Muscle layer of colon (tissue), 2 donors: ENCODE measurements around the gene ICE2.
A peak's percentile ranks its signal among the peaks of the same experiment; 100 is the strongest.

Experiments
- H3K27ac ChIP-seq: one replicate; pipeline ENCODE4 v1.7.0; 2013; ENCODE audit warnings: low read depth, mild to moderate bottlenecking, low read length, moderate library complexity
- H3K27me3 ChIP-seq, 2 donors: one replicate each; pipeline ENCODE4 v1.7.0; 2013; ENCODE audit warnings: low read length in 2 of 2, mild to moderate bottlenecking in 2 of 2; ENCODE audit not compliant: insufficient read depth in 2 of 2, control insufficient read depth in 1 of 2
- H3K36me3 ChIP-seq: one replicate; pipeline ENCODE4 v1.7.0; 2013; ENCODE audit warnings: mild to moderate bottlenecking, low read length; ENCODE audit not compliant: insufficient read depth
- H3K4me1 ChIP-seq: one replicate; pipeline ENCODE4 v1.7.0; 2013; ENCODE audit warnings: mild to moderate bottlenecking, low read length; ENCODE audit not compliant: insufficient read depth
- H3K4me3 ChIP-seq, 2 donors: one replicate each; pipeline ENCODE4 v1.7.0; 2013; ENCODE audit warnings: low read length in 2 of 2, low read depth in 1 of 2, mild to moderate bottlenecking in 1 of 2, moderate library complexity in 1 of 2
- H3K9ac ChIP-seq: one replicate; pipeline ENCODE4 v1.7.0; 2013; ENCODE audit warnings: low read length
- H3K9me3 ChIP-seq: one replicate; pipeline ENCODE4 v1.7.0; 2013; ENCODE audit warnings: mild to moderate bottlenecking, low read length
- donor health status: abdominal sarcoma.
- donor health status: Adenocarcinoma of cecum.

Gene ICE2

GRCh38 chr15:60485365-60486055, 6.6 kb upstream of the ICE2 start:
- no peak overlapping the region for H3K27ac ChIP-seq
- no peaks in the 10 kb centered on the region for H3K9me3 ChIP-seq
- H3K9ac ChIP-seq: no peak overlapping the region
- H3K27me3 ChIP-seq: no peaks in the 10 kb centered on the region
- no peaks in the 10 kb centered on the region for H3K4me1 ChIP-seq
- no peaks in the 10 kb centered on the region for H3K36me3 ChIP-seq
- no peak overlapping the region for H3K4me3 ChIP-seq

- Histone ChIP-seq H3K9ac (no peak overlapping the region), H3K4me1 (peaks cover 8% of the 10 kb centered on the region), H3K27me3 (no peaks in the 10 kb centered on the region), H3K27ac (no peak overlapping the region), H3K4me3 (no peak overlapping the region), H3K9me3 (no peaks in the 10 kb centered on the region), H3K36me3 (no peaks in the 10 kb centered on the region)
Observed at GRCh38 chr15:60483042-60483441, 4.1 kb upstream of the ICE2 start.

GRCh38 chr15:60480888-60481287, 1.9 kb upstream of the ICE2 start:
- Histone ChIP-seq H3K27ac (no peak overlapping the region), H3K4me3 (no peak overlapping the region)

GRCh38 chr15:60480149-60480548, 1.2 kb upstream of the ICE2 start:
- H3K9ac ChIP-seq: no peak overlapping the region
- no peaks in the 10 kb centered on the region for H3K36me3 ChIP-seq
- H3K4me1 ChIP-seq: peaks cover 26% of the 10 kb centered on the region
- H3K27me3 ChIP-seq: no peaks in the 10 kb centered on the region
- no peak overlapping the region for H3K27ac ChIP-seq
- H3K9me3 ChIP-seq: no peaks in the 10 kb centered on the region
- no peak overlapping the region for H3K4me3 ChIP-seq

More at GRCh38 chr15:60480888-60481287, 1.9 kb upstream of the ICE2 start:
- no peaks in the 10 kb centered on the region for H3K9me3 ChIP-seq
- H3K27me3 ChIP-seq: no peaks in the 10 kb centered on the region
- no peak overlapping the region for H3K9ac ChIP-seq
- H3K4me1 ChIP-seq: peaks cover 26% of the 10 kb centered on the region
- H3K36me3 ChIP-seq: no peaks in the 10 kb centered on the region

- H3K36me3 ChIP-seq: peaks cover 3% of the 10 kb centered on the region
- H3K27ac ChIP-seq: peak overlapping the region; percentile 58
- H3K27me3 ChIP-seq: no peaks in the 10 kb centered on the region
- peaks cover 26% of the 10 kb centered on the region for H3K4me1 ChIP-seq
- peak overlapping the region; percentile 46 for H3K9ac ChIP-seq
- no peaks in the 10 kb centered on the region for H3K9me3 ChIP-seq
- H3K4me3 ChIP-seq: peak overlapping the region; percentile 22 to 85
Observed at GRCh38 chr15:60479361-60480110, 594 bp upstream of the ICE2 start.

- Histone ChIP-seq H3K4me3 (peak overlapping the region; percentile 57 to 85), H3K27ac (peak overlapping the region; percentile 78), H3K4me1 (peaks cover 26% of the 10 kb centered on the region), H3K36me3 (peaks cover 18% of the 10 kb centered on the region), H3K9ac (peak overlapping the region; percentile 95), H3K27me3 (no peaks in the 10 kb centered on the region), H3K9me3 (no peaks in the 10 kb centered on the region)
Observed at GRCh38 chr15:60477916-60478565, 901 bp downstream of the ICE2 start.

GRCh38 chr15:60477164-60477563, 1.8 kb downstream of the ICE2 start:
- H3K9me3 ChIP-seq: no peaks in the 10 kb centered on the region
- peaks cover 26% of the 10 kb centered on the region for H3K4me1 ChIP-seq
- H3K4me3 ChIP-seq: no peak overlapping the region
- H3K27me3 ChIP-seq: no peaks in the 10 kb centered on the region
- H3K27ac ChIP-seq: no peak overlapping the region
- H3K36me3 ChIP-seq: peaks cover 24% of the 10 kb centered on the region
- no peak overlapping the region for H3K9ac ChIP-seq

- no peak overlapping the region for H3K4me3 ChIP-seq
- H3K9ac ChIP-seq: no peak overlapping the region
- H3K27me3 ChIP-seq: no peaks in the 10 kb centered on the region
- H3K4me1 ChIP-seq: peaks cover 26% of the 10 kb centered on the region
- H3K36me3 ChIP-seq: peaks cover 24% of the 10 kb centered on the region
- H3K9me3 ChIP-seq: no peaks in the 10 kb centered on the region
- no peak overlapping the region for H3K27ac ChIP-seq
Observed at GRCh38 chr15:60476713-60477112, 2.2 kb downstream of the ICE2 start.

GRCh38 chr15:60473135-60473534, 5.8 kb downstream of the ICE2 start:
- no peak overlapping the region for H3K9ac ChIP-seq
- H3K9me3 ChIP-seq: no peaks in the 10 kb centered on the region
- no peak overlapping the region for H3K4me3 ChIP-seq
- H3K27me3 ChIP-seq: no peaks in the 10 kb centered on the region
- peaks cover 19% of the 10 kb centered on the region for H3K4me1 ChIP-seq
- H3K36me3 ChIP-seq: peaks cover 29% of the 10 kb centered on the region
- no peak overlapping the region for H3K27ac ChIP-seq

- no peak overlapping the region for H3K4me3 ChIP-seq
- H3K36me3 ChIP-seq: peaks cover 36% of the 10 kb centered on the region
- H3K27ac ChIP-seq: no peak overlapping the region
Observed at GRCh38 chr15:60471314-60471713, 7.6 kb downstream of the ICE2 start.

GRCh38 chr15:60469893-60470641, 8.9 kb downstream of the ICE2 start:
- Histone ChIP-seq H3K27ac (no peak overlapping the region), H3K9ac (no peak overlapping the region), H3K4me1 (no peaks in the 10 kb centered on the region), H3K9me3 (no peaks in the 10 kb centered on the region), H3K36me3 (peaks cover 39% of the 10 kb centered on the region), H3K27me3 (no peaks in the 10 kb centered on the region), H3K4me3 (no peak overlapping the region)

More at GRCh38 chr15:60471314-60471713, 7.6 kb downstream of the ICE2 start:
- H3K9me3 ChIP-seq: no peaks in the 10 kb centered on the region
- H3K9ac ChIP-seq: no peak overlapping the region
- peaks cover 1% of the 10 kb centered on the region for H3K4me1 ChIP-seq
- no peaks in the 10 kb centered on the region for H3K27me3 ChIP-seq
